Measurements from ENCODE around the gene MAIP1. TPM values are rescaled to one million over a fixed set of nuclear protein-coding genes. Genes with fewer than 3 reads are reported as not detected.

Gene MAIP1
- total and polyA plus RNA-seq, 2 experiments from 2014 or later = 15.5 to 18.7 TPM

GRCh38 chr2:199975273-199975895 lies 20.0 kb downstream of the MAIP1 start:
- peaks cover 24% of the 10 kb centered on the region for H3F3A ChIP-seq (ENCODE audit: insufficient read depth)
- peaks cover 44% of the 10 kb centered on the region for H3K4me1 ChIP-seq (ENCODE audit: insufficient read depth)
- H2AFZ ChIP-seq = peak overlapping the region; percentile 49; the same call in 1 of the 2 replicates
- no peaks in the 10 kb centered on the region for H3K27me3 ChIP-seq (replicated peaks; ENCODE audit: insufficient read depth)
- WGBS, 2 experiments (ENCODE audit: low coverage in 1 of 2, low lambda C conversion rate in 2 of 2, missing lambda C conversion rate in 2 of 2) = 85 to 87% methylated on average over 3 of the region's 3 CpGs
- no peaks in the 10 kb centered on the region for H3K9me2 ChIP-seq (ENCODE audit: insufficient read depth)
- DNase-seq = peak; percentile 68
- H4K20me1 ChIP-seq (ENCODE audit: insufficient read depth) = no peaks in the 10 kb centered on the region
- no peaks in the 10 kb centered on the region for H3K36me3 ChIP-seq (ENCODE audit: low read depth)
- peak overlapping the region; percentile 10 for H3K4me2 ChIP-seq (ENCODE audit: unreplicated experiment)
- H3K27ac ChIP-seq = peak overlapping the region; percentile 57
- H3K9ac ChIP-seq = peak overlapping the region; percentile 52
- TF ChIP-seq EZH2 (IDR thresholded peaks at IDR 0.05; ENCODE audit: insufficient read depth, poor library complexity, severe bottlenecking) = no peak
- no peak for TF ChIP-seq EZH2phosphoT487 (IDR thresholded peaks at IDR 0.05; ENCODE audit: insufficient read depth, low read depth)
- H3K4me3 ChIP-seq = no peak overlapping the region
- H3K79me2 ChIP-seq (ENCODE audit: insufficient read depth) = no peaks in the 10 kb centered on the region
- in situ Hi-C loops (cut with MboI) = loop anchor here (10.0 kb wide), 2 partner anchors 509 to 729 kb away; no protein-coding TSS in a partner anchor
- no peaks in the 10 kb centered on the region for H3K9me3 ChIP-seq (ENCODE audit: low read depth)

GRCh38 chr2:199977984-199978415 lies 22.6 kb downstream of the MAIP1 start:
- H3K9me3 ChIP-seq (ENCODE audit: low read depth) = no peaks in the 10 kb centered on the region
- no peaks in the 10 kb centered on the region for H3K79me2 ChIP-seq (ENCODE audit: insufficient read depth)
- peak overlapping the region; percentile 36 for H2AFZ ChIP-seq
- no peak for TF ChIP-seq EZH2phosphoT487 (IDR thresholded peaks at IDR 0.05; ENCODE audit: insufficient read depth, low read depth)
- no peak for TF ChIP-seq EZH2 (IDR thresholded peaks at IDR 0.05; ENCODE audit: insufficient read depth, poor library complexity, severe bottlenecking)
- H3K4me3 ChIP-seq = peak overlapping the region; percentile 49
- DNase-seq = peak; percentile 81
- no peaks in the 10 kb centered on the region for H4K20me1 ChIP-seq (ENCODE audit: insufficient read depth)
- peak overlapping the region; percentile 52 for H3K4me2 ChIP-seq (ENCODE audit: unreplicated experiment)
- H3K36me3 ChIP-seq (ENCODE audit: low read depth) = no peaks in the 10 kb centered on the region
- no peaks in the 10 kb centered on the region for H3K9me2 ChIP-seq (ENCODE audit: insufficient read depth)
- H3K27me3 ChIP-seq (replicated peaks; ENCODE audit: insufficient read depth) = no peaks in the 10 kb centered on the region
- peaks cover 24% of the 10 kb centered on the region for H3F3A ChIP-seq (ENCODE audit: insufficient read depth)
- H3K4me1 ChIP-seq (ENCODE audit: insufficient read depth) = peaks cover 45% of the 10 kb centered on the region
- in situ Hi-C loops (cut with MboI) = loop anchor here (10.0 kb wide), 2 partner anchors 507 to 727 kb away; no protein-coding TSS in a partner anchor
- H3K27ac ChIP-seq = peak overlapping the region; percentile 61
- H3K9ac ChIP-seq = peak overlapping the region; percentile 56

- no peaks in the 10 kb centered on the region for H4K20me1 ChIP-seq (ENCODE audit: insufficient read depth)
- peak overlapping the region; percentile 48 for H3K27ac ChIP-seq
- H3K36me3 ChIP-seq (ENCODE audit: low read depth) = no peaks in the 10 kb centered on the region
- peaks cover 24% of the 10 kb centered on the region for H3F3A ChIP-seq (ENCODE audit: insufficient read depth)
- H3K9ac ChIP-seq = peak overlapping the region; percentile 55
- TF ChIP-seq EZH2phosphoT487 (IDR thresholded peaks at IDR 0.05; ENCODE audit: insufficient read depth, low read depth) (no peak), EZH2 (IDR thresholded peaks at IDR 0.05; ENCODE audit: insufficient read depth, poor library complexity, severe bottlenecking) (no peak)
- peak overlapping the region; percentile 58 for H3K4me3 ChIP-seq
- DNase-seq = peak; percentile 29
- H3K27me3 ChIP-seq (replicated peaks; ENCODE audit: insufficient read depth) = no peaks in the 10 kb centered on the region
- WGBS, 2 experiments (ENCODE audit: low coverage in 1 of 2, low lambda C conversion rate in 2 of 2, missing lambda C conversion rate in 2 of 2) = 50 to 58% methylated on average over 5 of the region's 5 CpGs
- no peaks in the 10 kb centered on the region for H3K9me3 ChIP-seq (ENCODE audit: low read depth)
- H2AFZ ChIP-seq = peak overlapping the region; percentile 87
- H3K9me2 ChIP-seq (ENCODE audit: insufficient read depth) = no peaks in the 10 kb centered on the region
- peaks cover 45% of the 10 kb centered on the region for H3K4me1 ChIP-seq (ENCODE audit: insufficient read depth)
- H3K4me2 ChIP-seq (ENCODE audit: unreplicated experiment) = peak overlapping the region; percentile 63
- in situ Hi-C loops (cut with MboI) = loop anchor here (10.0 kb wide), 2 partner anchors 505 to 725 kb away; no protein-coding TSS in a partner anchor
- no peaks in the 10 kb centered on the region for H3K79me2 ChIP-seq (ENCODE audit: insufficient read depth)
These were observed 24.0 kb downstream of the MAIP1 start for GRCh38 chr2:199979398-199979797.

- DNase-seq = peak; percentile 90
- in situ Hi-C loops (cut with MboI) = loop anchor here (10.0 kb wide), 2 partner anchors 505 to 725 kb away; no protein-coding TSS in a partner anchor
- no peaks in the 10 kb centered on the region for H3K9me3 ChIP-seq (ENCODE audit: low read depth)
- 9 to 10% methylated on average over 12 of the region's 12 CpGs for WGBS, 2 experiments (ENCODE audit: low coverage in 1 of 2, low lambda C conversion rate in 2 of 2, missing lambda C conversion rate in 2 of 2)
- H4K20me1 ChIP-seq (ENCODE audit: insufficient read depth) = no peaks in the 10 kb centered on the region
- TF ChIP-seq EZH2 (IDR thresholded peaks at IDR 0.05; ENCODE audit: insufficient read depth, poor library complexity, severe bottlenecking) (no peak), EZH2phosphoT487 (IDR thresholded peaks at IDR 0.05; ENCODE audit: insufficient read depth, low read depth) (no peak)
- H3F3A ChIP-seq (ENCODE audit: insufficient read depth) = peaks cover 24% of the 10 kb centered on the region
- peak overlapping the region; percentile 58 for H3K4me3 ChIP-seq
- H3K79me2 ChIP-seq (ENCODE audit: insufficient read depth) = no peaks in the 10 kb centered on the region
- peak overlapping the region; percentile 87 for H2AFZ ChIP-seq
- no peaks in the 10 kb centered on the region for H3K27me3 ChIP-seq (replicated peaks; ENCODE audit: insufficient read depth)
- peak overlapping the region; percentile 48 for H3K27ac ChIP-seq
- H3K9ac ChIP-seq = peak overlapping the region; percentile 55
- peaks cover 41% of the 10 kb centered on the region for H3K4me1 ChIP-seq (ENCODE audit: insufficient read depth)
- no peaks in the 10 kb centered on the region for H3K9me2 ChIP-seq (ENCODE audit: insufficient read depth)
- no peaks in the 10 kb centered on the region for H3K36me3 ChIP-seq (ENCODE audit: low read depth)
- peak overlapping the region; percentile 63 for H3K4me2 ChIP-seq (ENCODE audit: unreplicated experiment)
These were observed 24.6 kb downstream of the MAIP1 start for GRCh38 chr2:199979832-199980628.

All from GM23248 (cell line).